NAMALWA (cell line): ENCODE measurements around the gene ARHGEF1.

Experiments used
- DNase-seq: peaks from one replicate; pipeline ENCODE4 v3.0.0-alpha.2; 2015; ENCODE audit warnings: low spot score

ARHGEF1 gene

GRCh38 chr19:41918653-41919244 is 35.8 kb downstream of the ARHGEF1 start:
- no peak for DNase-seq

GRCh38 chr19:41919948-41920712 is 37.1 kb downstream of the ARHGEF1 start:
- DNase-seq: no peak

GRCh38 chr19:41920882-41921576 is 38.0 kb downstream of the ARHGEF1 start:
- DNase-seq: no peak

- DNase-seq: no peak
These were observed 38.9 kb downstream of the ARHGEF1 start for GRCh38 chr19:41921577-41922576.

GRCh38 chr19:41922585-41922984 is 39.6 kb downstream of the ARHGEF1 start:
- DNase-seq: no peak

GRCh38 chr19:41923045-41923788 is 40.2 kb downstream of the ARHGEF1 start:
- no peak for DNase-seq

- DNase-seq: no peak
These were observed 41.5 kb downstream of the ARHGEF1 start for GRCh38 chr19:41924151-41925145.

- no peak for DNase-seq
These were observed 42.4 kb downstream of the ARHGEF1 start for GRCh38 chr19:41925208-41926003.

- DNase-seq: no peak
These were observed 43.2 kb downstream of the ARHGEF1 start for GRCh38 chr19:41926028-41926762.

GRCh38 chr19:41926763-41927496 is 43.9 kb downstream of the ARHGEF1 start:
- no peak for DNase-seq

- peak; percentile 59 for DNase-seq
These were observed 44.7 kb downstream of the ARHGEF1 start for GRCh38 chr19:41927497-41928192.

- DNase-seq: peak; percentile 61
These were observed 45.3 kb downstream of the ARHGEF1 start, which contains the start of gene ERFL for GRCh38 chr19:41928221-41928683. ERFL (minus strand) TSS chr19:41928449; CDS start chr19:41912919, 15,530 bp downstream.

- peak; percentile 75 for DNase-seq
These were observed 46.0 kb downstream of the ARHGEF1 start for GRCh38 chr19:41928754-41929535.

- DNase-seq: no peak
These were observed 46.6 kb downstream of the ARHGEF1 start for GRCh38 chr19:41929536-41930071.

- DNase-seq: no peak
These were observed 47.3 kb downstream of the ARHGEF1 start for GRCh38 chr19:41930322-41930722.
